AG08395 (cell line): ENCODE results near the gene KIAA1586.
A peak's percentile ranks its signal among the peaks of the same experiment; 100 is the strongest.
"Not testable (repeated sequence)": the region's sequence is repeated elsewhere in the genome, so short reads cannot be mapped to it uniquely, and the experiment has no call there.

ENCODE experiments used
- DNase-seq: peaks from one replicate; pipeline ENCODE4 v3.0.0; 2012; ENCODE audit warnings: mixed read lengths, low spot score

Gene KIAA1586, protein sequence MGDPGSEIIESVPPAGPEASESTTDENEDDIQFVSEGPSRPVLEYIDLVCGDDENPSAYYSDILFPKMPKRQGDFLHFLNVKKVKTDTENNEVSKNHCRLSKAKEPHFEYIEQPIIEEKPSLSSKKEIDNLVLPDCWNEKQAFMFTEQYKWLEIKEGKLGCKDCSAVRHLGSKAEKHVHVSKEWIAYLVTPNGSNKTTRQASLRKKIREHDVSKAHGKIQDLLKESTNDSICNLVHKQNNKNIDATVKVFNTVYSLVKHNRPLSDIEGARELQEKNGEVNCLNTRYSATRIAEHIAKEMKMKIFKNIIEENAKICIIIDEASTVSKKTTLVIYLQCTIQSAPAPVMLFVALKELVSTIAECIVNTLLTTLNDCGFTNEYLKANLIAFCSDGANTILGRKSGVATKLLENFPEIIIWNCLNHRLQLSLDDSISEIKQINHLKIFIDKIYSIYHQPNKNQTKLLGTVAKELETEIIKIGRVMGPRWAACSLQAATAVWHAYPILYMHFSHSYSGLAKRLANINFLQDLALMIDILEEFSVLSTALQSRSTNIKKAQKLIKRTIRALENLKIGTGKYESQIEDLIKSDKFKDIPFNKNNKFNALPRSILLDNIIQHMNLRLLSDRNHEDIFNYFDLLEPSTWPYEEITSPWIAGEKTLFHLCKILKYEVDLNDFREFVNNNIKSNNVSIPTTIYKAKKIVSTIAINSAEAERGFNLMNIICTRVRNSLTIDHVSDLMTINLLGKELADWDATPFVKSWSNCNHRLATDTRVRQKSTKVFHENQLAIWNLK

DNA sequence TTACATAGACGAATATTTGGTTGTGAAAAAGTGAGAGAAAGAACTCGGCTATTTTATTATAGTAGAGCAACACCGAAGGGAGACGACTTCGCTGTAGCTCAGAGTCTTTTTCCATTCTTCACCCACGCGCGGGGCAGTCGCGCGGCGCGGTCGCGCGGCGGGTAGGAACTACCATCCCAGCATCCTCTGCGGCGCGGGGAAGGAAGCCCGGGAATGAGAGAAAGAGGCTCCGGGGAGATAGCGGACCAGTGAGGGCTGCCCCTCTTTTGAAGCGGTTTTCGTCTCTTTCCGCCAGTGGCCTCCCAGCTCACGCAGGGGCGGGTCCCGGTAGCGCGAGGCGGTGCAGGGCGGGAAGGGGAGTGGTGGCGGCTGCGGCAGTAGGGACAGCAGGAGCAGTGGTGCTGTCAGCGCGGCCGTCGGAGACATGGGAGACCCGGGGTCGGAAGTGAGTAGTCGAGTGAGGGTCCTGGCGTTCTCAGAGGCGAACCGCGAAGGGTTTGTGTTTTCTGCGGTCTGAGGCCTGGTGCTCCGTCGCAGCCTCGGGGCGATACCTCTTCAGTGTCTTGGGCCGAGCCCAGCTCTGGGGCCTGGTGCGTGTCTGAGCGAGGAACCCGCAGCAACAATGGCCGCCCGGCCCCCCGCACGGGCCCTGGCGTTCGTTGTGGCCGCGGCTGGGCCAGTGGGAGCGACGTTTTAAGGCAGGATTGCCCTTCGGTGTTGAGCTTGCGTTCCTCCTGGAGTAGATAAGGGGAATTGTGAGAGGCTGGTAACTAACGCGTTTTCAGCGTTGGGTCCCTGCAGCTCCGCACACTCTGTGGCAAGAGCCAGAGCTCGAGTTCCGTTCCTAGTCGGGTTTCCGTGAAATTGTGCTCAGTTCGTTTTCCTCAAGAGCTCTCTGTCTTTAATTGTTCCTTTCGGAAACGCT, at the start of gene KIAA1586:
Gene KIAA1586 (plus strand): TSS at position 362 of the 925 bp plus-strand sequence. CDS start 63 bp downstream, at position 425.
- DNase-seq: peak; percentile 92

DNA sequence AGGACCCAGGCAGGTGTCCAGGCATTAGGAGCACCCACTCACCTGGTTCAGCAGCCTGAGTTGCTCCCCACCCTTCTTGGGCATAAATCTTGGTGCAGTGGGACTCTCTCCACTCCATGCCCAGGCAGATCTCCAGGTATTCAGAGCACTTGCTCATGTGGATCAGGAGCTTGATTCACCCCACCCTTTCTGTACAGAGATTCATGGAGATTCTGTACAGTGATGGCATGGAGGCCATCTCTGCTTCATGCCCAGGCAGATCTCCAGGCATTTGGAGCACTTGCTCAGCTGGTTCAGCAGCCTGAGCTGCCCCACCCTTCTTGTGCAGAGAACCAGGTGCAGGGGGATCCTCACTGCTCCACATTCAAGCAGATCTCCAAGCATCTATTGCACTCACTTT, 47.4 kb upstream of the KIAA1586 start:
- DNase-seq: no peak

DNA sequence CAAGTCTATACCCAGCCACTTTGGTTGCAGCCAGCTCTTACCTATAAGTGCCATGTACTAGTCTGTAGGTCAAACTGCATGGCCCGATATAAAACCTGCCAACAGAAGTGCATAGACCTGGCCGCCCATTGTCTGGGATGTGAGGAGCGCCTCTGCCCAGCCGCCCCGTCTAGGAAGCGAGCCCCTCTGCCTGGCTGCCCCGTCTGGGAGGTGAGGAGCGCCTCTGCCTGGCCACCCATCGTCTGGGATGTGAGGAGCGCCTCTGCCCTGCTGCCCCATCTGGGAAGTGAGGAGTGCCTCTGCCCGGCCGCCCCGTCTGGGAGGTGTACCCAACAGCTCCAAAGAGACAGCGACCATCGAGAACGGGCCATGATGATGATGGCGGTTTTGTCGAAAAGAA, 46.7 kb upstream of the KIAA1586 start:
- not testable (repeated sequence) for DNase-seq

DNA sequence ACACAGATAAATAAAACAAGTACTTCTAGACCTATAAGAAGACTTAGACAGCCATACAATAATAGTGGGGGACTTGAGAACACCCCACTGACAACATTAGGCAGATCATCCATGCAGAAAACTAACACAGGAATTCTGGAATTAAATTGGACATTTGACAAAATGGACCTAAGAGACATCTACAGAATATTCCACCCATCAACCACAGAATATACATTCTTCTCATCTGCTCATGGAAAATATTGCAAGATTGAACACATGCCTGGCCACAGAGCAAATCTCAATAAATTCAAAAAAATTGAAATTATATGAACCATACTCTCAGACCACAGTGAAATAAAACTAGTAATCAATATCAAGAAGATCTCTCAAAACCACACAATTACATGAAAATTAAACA, 44.3 kb upstream of the KIAA1586 start:
- no peak for DNase-seq

DNA sequence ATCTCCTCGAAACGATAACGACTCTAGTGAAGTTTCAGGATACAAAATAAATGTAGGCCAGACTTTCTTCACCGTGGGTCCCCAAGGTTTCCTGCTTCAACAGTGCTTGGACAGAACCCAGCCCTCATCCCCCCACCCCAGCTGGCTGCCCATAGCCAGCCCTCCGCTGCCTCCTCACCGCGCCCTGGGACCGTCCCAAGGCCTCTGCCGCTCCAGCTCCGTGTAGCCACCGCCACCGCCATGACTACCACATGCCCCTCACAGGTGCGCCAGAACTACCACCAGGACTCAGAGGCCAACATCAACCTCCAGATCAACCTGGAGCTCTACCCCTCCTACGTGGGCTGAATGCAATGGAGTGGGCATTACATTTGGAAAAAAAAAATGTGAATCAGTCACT, 42.2 kb upstream of the KIAA1586 start:
- DNase-seq: no peak

DNA sequence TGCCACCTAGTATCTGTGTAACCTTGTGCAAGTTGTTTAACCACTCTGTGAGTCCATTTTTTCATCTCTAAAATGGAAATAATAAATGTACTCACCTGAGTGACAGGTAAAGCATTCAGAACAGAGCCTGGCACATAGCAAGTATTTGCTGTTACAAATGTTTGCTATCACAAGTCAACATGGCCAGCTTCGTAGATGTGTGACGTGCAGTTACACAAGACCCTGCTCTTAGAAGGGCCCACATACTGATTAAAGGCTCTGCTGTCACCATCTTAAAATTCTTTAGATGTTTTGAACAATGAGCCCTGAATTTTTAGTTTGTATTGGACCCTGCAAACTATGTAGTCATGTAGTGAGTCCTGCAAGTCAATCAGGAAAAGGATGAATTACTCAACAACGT, 40.4 kb upstream of the KIAA1586 start:
- DNase-seq: no peak

DNA sequence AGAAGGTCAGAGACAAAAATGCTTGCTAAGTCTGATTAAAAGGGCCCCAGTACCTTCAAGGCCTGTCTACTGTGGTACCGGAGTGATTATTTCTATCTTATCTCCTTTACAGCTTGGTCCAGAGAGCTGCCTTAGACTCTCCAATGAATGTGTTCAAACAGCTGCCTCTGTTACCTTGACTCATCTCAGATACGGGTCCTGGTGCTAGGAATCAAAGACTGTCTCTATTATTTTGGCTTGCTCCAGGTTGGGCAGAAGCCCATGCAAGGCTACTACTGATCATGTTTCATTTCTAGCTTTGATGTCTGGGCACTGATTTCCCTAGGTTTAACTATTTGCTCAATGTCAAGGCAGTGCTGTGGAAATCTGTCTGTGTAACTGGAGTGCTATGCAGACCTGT, 38.4 kb upstream of the KIAA1586 start:
- not testable (repeated sequence) for DNase-seq

DNA sequence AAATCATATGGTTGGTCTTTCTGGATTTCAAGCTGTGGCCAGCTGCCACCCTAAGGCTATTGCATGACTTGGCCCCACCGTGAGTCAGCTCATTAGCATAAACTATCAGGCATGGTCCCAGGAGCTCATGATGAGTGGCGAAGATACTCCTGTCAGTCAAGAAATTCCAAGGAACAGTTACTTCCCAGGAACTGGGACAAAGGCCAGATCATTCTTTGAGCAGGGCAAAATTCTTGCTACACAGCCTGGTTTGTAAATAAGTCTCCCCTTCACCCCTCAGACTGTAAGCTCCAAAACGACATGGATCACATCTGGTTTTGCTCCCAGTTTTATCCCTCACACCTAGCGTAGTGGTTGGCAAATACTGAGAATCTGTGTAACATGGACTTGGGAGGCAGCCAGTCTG, 33.0 kb upstream of the KIAA1586 start:
- DNase-seq: peak; percentile 81

DNA sequence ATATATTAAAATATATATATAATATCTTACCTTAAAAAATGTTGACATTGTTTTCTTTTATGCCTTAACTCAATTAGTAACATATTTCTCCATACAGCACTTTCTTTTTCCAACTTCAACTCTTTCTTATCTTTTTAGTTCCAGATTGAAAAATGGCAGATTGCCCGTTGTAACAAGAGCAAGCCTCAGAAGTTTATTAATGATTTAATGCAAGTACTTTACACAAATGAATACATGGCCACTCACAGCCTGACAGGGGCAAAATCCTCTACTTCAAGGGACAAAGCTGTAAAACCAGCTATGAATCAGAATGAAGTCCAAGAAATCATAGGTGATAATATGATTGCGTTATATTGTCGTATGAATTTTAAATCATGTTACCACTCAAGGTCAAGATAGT, 29.4 kb upstream of the KIAA1586 start:
- DNase-seq: no peak

DNA sequence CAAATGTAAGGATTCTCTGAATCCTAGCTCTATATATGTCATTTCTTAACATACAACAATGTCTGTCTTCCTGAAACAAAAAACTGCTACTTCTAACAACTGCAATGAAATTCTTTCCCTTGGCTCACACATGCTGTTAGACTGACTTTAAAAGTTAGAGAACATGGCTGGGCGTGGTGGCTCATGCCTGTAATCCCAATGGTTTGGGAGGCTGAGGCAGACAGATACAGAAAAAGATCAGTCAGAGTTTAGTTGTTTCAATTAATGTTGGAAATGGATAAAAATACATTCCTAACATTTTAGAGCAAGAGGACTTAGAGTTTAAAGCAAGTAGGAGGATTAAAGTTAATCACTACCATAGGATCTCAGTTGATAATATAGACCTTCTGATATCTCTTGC, 28.7 kb upstream of the KIAA1586 start:
- no peak for DNase-seq

DNA sequence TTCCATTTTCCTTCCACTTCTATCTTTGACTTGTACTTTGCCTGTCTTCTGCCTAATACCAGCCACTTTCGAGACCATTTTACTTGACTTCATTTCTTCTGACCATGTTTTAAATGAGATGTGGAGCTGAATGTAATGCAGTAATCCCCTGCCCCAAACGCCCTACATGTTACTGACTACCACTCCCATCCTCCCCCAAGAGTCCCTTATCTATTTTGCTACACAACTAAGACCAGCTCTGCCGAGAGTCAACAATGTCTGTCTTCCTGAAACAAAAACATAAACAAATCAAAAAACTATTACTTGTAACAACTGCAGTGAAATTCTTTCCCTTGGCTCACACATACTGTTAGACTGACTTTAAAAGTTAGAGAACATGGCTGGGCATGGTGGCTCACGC, 27.1 kb upstream of the KIAA1586 start:
- DNase-seq: no peak

DNA sequence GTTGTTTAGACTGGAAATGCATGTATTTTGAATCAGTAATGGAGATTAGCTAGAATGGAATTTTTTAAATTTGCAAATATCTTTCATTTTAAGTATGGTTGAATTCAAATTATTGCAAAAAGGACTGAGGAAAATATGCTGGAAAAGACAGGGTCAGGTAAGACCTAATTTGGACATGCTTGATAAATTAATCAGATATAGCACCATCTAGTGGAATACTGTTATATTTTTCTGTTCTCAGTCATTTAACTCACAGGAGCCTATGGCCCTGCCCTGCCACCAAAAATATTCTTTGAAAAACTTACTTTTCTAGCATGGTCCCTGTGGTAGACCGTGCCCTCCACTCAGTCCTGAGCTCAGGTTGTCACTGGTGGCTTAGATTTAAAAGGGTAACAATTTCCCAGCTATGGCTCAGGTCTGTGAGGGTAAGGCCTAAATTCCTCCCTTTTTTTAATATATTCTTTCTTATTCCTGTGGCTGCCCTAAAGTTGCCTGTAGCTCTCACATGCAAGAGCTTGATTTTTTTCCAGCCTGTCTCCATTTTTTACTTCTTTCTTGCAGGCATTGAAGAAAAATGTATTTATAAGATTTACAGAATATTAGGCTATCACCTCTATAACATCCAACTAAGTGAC, 25.3 kb upstream of the KIAA1586 start:
- peak; percentile 65 for DNase-seq

DNA sequence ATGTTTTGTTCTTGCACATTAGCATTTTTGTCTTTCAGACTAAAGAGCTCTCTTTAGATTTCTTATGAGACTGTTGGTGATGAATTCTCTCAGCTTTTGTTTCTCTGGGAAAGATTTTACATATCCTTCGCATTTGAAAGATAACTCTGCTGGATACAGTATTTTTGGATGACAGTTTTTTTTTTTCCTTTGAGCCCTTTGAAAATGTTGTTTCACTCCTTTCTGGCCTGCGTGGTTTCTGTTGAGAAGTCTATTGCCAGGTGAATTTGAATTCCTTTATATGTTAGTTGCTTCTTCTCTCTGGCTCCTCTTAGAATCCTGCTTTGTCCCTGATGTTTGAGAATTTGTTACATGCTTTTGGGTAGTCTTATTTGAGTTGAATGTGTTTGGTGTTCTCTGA, 22.2 kb upstream of the KIAA1586 start:
- no peak for DNase-seq

DNA sequence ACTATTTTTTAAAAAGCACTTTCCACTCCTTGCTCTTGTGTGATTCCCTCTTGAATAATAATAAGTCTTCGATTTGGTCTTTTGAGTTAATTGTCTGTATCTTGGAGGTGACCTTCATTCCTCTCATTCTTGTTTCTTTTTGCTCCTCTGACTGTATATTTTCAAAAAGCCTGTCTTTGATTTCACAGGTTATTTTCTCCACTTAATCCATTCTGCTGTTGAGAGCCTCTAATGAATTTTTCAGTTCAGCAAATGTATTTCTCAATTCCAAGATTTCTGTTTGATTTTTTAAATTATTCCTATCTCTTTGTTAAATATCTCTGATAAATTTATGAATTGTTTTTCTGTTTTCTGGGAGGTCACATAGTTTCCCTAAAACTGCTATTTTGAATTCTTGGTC, 21.7 kb upstream of the KIAA1586 start:
- DNase-seq: no peak

DNA sequence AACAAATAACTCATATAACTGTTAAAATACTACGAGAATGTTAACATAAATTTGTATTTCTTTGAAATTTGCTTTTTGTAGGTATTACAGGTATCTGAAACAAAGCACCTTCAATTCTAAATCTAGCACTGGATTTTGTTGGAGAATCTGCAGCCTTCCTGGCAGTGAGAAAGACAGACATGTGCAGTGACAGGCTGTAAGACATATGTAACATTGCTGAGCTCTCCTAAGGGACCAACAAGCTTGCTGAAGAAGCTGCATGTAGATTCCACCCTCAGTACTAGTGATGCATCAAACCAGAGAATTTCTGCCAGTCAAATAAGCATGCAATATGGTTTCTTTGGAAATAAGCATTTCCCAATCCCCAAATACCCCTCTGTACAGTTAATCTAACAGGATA, 20.5 kb upstream of the KIAA1586 start:
- no peak for DNase-seq

DNA sequence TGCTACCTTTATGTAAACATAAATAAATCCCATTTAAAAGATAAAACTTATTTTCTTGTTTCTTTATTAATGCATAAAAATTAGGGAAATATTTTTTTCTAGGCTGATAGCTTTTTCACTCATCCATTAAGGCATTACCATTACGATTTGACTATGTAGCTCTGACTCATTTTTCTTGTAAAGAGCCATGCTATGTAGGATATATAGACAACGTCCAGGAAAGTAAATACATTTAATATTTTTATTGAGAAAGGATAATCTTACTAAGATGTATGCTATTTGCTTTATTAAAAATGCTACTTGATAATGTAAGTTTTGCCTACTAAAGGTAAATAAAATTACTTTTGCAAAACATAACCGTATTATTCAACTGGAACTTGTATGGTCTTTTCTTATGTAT, 19.2 kb upstream of the KIAA1586 start:
- DNase-seq: no peak

DNA sequence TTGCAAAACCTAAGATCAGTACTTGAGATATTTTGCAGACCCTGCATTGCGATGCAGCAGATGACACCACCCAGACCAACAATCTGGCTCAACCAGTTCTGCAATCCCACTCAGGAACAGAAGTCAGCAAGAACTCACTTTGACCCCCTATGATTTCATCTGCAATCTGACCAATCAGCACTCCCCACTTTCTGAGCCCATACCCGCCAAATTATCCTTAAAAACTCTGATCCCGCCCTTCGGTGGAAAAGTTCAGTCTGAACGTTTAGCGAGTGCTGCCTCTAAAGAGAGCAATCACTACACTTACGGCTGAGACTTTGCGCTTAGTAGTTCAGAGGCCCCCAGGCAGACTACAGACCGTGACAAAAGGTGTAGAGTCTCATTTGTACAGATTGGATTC, 17.3 kb upstream of the KIAA1586 start:
- no peak for DNase-seq

DNA sequence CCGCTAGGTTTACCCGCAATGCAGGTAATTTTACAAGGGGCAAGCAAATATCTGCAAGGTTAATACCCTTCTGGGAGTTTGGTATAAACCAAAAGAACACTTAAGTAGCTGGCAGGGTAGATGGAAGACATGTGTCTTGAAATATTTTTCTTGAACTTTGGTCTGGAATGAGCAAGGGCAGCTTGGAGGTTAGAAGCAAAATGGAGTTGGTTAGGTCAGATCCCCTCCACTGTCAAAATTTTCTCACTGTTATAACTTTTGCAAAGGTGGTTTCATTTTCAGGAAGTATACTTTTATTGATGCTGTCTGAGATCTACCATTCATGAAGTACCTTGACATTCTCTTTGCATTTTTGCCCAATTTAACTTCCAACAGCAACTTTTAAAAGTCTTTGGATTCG, 13.3 kb upstream of the KIAA1586 start:
- DNase-seq: no peak

DNA sequence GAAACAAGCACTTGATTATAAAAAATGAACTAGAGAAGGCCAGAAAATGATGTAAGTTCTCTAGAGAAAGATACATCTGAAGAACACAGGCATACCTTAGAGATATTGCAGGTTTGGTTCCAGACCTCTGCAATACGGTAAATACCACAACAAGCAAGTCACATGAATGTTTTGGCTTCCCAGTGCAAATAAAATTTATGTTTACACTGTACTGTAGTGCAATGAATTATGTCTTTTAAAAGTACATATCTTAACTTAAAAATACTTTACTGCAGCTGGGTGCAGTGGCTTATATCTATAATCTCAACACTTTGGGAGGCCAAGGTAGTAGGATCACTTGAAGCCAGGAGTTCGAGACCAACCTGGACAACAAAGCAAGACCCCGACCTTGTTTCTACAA, 10.9 kb upstream of the KIAA1586 start:
- no peak for DNase-seq

DNA sequence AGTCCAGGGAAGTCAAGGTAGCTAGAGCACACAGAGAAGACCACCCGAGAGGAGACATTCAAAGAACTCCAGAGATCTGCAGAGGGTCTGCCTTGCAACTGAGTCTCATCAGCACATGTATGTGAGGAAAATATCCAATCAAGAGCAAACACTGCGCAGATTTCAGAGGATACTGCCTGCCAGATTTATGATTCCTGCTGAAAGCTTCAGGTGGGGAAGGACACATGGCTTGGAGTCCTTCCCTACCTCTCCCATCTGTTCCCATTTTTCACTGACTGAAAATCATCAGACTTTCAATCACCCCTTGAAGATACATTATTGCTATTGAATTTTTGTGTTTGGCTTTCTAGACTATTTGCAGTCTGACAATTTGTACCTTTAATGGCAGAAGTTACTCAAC, 7.6 kb upstream of the KIAA1586 start:
- DNase-seq: no peak

DNA sequence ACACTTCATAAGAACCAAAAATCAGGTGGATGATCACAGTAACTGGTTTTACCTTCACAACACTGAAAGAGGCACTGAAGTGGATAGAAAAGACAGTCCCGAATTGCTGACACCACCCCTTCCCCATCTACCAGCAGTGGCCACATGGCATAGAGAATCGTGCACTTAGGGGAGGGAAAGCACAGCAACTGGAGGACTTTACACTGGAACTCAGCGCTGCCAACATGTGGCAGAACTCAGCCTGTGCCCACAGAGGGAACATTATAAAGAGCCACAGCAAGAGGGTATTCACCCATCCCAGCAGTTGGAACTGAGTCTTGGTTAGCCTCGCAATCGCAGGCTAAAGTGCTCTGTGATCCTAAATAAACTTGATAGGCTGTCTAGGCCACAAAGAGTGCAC, 6.5 kb upstream of the KIAA1586 start:
- DNase-seq: no peak

DNA sequence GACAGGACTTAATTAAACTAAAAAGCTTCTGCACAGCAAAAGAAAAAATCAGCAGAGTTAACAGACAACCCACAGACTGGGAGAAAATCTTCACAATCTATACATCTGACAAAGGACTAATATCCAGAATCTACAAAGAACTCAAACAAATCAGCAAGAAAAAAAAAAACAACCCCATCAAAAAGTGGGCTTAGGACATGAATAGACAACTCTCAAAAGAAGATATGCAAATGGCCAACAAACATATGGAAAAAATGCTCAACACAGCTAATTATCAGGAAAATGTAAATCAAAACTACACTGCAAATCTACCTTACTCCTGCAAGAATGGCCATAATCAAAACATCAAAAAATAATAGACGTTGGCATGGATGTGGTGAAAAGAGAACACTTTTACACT, 2.4 kb upstream of the KIAA1586 start:
- DNase-seq: not testable (repeated sequence)
